GM18909 (cell line): ENCODE measurements around the gene OGFOD2.
"Not testable (repeated sequence)": the region's sequence is repeated elsewhere in the genome, so short reads cannot be mapped to it uniquely, and the experiment has no call there.

ENCODE experiments used
- ATAC-seq: cut with Tn5 transposase; IDR thresholded peaks from one replicate; pipeline ENCODE4 v1.9.1; 2021; ENCODE audit warnings: mild to moderate bottlenecking; ENCODE audit not compliant: unreplicated experiment, poor library complexity

Gene OGFOD2

GRCh38 chr12:122974892-122975789, at the start of gene OGFOD2:
TSS of gene OGFOD2 (plus strand) at chr12:122975244. CDS start at chr12:122975252, 8 bp downstream.
- peak; percentile 79 for ATAC-seq

- ATAC-seq: no peak
Observed at GRCh38 chr12:122927756-122928403, 47.2 kb upstream of the OGFOD2 start.

- ATAC-seq: no peak
Observed at GRCh38 chr12:122928404-122929147, 46.5 kb upstream of the OGFOD2 start.

GRCh38 chr12:122929148-122929538, 45.9 kb upstream of the OGFOD2 start:
- no peak for ATAC-seq

GRCh38 chr12:122929812-122930211, 45.2 kb upstream of the OGFOD2 start:
- no peak for ATAC-seq

- no peak for ATAC-seq
Observed at GRCh38 chr12:122932207-122932606, 42.8 kb upstream of the OGFOD2 start.

GRCh38 chr12:122934722-122935121, 40.3 kb upstream of the OGFOD2 start:
- ATAC-seq: no peak

DNA sequence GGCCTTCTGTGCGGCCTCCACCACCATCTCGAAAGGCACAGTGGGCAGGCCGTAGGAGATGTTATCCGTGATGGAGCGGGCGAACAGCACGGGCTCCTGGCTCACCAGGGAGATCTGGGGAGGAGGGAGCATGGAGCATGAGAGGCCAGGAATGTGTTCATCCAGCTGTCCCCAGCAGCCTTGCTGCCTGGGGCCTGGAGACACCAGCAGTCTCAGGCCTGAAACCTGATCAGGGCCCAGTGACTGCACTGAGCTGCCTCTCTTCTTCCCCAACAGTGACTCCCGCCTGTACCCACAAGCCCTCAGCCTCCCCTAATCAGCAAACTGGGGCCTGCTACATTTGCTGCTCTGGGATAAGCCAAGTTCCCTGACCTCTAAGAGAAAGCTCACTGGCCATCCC, 39.7 kb upstream of the OGFOD2 start:
- ATAC-seq: no peak

GRCh38 chr12:122937622-122938091, 37.4 kb upstream of the OGFOD2 start:
- no peak for ATAC-seq

GRCh38 chr12:122939125-122939524, 35.9 kb upstream of the OGFOD2 start:
- ATAC-seq: no peak

DNA sequence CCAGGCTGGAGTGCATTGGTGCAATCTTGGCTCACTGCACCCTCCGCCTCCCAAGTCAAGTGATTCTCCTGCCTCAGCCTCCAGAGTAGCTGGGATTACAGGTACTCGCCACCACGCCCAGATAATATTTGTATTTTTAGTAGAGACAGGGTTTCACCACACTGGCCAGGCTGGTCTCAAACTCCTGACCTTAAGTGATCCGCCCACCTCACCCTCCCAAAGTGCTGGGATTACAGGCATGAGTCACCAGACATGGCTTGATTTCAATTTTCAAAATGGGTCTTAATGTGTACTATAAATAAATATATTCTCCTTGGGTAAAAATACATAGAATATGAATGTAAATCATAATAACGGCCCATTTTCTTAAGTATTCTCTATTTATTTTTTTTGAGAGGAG, 33.7 kb upstream of the OGFOD2 start:
- ATAC-seq: not testable (repeated sequence)

- no peak for ATAC-seq
Observed at GRCh38 chr12:122942637-122943036, 32.4 kb upstream of the OGFOD2 start.

- ATAC-seq: no peak
Observed at GRCh38 chr12:122943196-122943595, 31.8 kb upstream of the OGFOD2 start.

GRCh38 chr12:122944605-122945592, 30.1 kb upstream of the OGFOD2 start:
- ATAC-seq: no peak

DNA sequence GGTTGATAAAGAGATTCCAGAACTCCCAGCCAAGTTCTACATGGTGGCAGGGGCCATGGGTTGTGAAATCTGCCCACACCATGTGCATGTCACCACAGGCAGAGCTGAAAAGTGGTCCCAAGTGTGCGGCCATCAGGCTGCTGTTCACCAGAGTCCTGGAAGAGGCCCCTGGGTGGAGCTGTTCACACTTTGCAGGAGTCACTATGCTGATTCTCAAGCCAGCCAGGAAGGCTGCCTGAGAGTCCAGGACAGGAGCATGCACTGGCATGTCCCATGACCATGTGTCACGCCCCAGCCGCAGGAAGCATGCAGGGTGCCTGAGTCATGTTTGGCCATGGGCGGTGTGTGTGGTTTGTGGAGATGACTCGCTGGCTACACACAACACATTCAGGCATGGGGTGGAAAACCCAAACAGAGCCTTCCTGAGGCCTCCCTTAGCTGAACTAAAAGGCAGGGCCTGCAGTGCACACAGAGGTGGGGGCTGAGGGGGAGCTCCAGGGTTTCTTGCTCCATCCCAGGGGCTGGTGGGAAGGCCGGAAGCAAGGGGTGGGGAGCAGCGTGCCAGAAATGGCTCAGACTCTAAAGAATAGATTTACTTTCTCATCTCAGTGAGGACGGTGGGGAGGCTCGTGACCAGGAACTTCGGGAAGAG, 28.2 kb upstream of the OGFOD2 start:
- ATAC-seq: peak; percentile 70

DNA sequence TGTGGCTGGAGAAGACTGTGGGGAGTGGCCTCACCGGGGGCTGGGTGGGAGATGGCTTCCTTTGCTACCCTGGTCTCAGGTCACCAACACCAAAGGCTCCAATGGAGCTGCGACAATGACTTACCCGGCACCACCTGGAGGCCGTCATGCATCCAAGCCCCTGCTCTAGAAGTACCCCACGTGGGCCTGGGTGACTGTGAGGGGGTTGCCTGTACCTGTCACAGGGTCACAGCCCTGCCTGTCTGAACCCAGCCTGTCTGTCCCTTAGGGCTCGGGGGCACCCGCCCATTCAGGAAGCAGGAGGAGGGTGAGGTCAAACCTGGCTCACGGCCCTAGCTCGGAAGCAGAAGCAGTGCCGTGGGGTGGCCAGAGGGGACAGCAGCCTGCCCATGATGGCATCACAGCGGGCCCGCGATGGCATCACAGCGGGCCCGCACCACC, 27.7 kb upstream of the OGFOD2 start:
- no peak for ATAC-seq

GRCh38 chr12:122948605-122949004, 26.4 kb upstream of the OGFOD2 start:
- no peak for ATAC-seq

DNA sequence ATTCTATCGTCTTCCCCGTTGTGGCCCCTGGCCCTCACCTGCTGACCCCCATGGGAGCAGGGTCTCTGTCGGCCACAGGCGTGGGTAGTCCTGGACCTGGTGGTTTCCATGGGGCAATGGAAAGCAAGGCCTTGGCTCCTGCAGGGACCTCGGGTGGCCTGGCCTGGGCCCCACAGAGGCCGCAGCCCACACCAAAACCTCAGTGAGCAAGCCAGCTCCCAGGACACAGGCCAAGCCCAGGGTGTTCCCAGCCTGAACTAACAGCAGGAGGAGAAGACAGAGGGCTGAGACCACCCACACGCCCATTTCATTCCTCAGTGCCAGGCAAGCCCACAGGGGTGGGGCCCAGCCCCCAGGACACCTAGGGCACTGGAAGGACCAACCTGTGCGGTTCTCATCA, 25.6 kb upstream of the OGFOD2 start:
- no peak for ATAC-seq
